HCT116 (cell line): Measurements from ENCODE around the gene AKR1A1. TPM values are rescaled to one million over a fixed set of nuclear protein-coding genes. Genes with fewer than 3 reads are reported as not detected.

Experiments used
- ATAC-seq: fragments of 200-7000 bp; cut with Tn5 transposase; 2 replicates; pipeline ENCODE4 v1.9.1; 2020; ENCODE audit warnings: mild to moderate bottlenecking, moderate library complexity
- BruUV-seq: library from RNA; stranded (reverse); fragments of 400-500 nt; replicated peaks from 2 replicates; lab custom pipeline; 2021; lab: Mats Ljungman, UMichigan
- CTCF ChIA-PET: fragments of 300-600 bp; sonication (Branson Sonifier 250); formaldehyde crosslinking; loops from one replicate; lab custom pipeline; 2021; ENCODE audit warnings: antibody characterized with exemption; lab: Charles Lee
- POLR2A ChIA-PET: fragments of 300-600, 350-600 bp; sonication (Branson Sonifier 250); formaldehyde crosslinking; loops from one replicate; lab custom pipeline; 2021; ENCODE audit warnings: antibody characterized with exemption; lab: Charles Lee
- RAD21 ChIA-PET, 2 experiments: fragments of 300-600 bp; sonication (Branson Sonifier 250); formaldehyde crosslinking; loops; one replicate each; lab custom pipeline; 2023; ENCODE audit warnings: low total read pairs in 2 of 2; ENCODE audit not compliant: uncharacterized antibody in 2 of 2, unreplicated experiment in 2 of 2, low non-redundant PET in 1 of 2; lab: Charles Lee
- DNase-seq: peaks from one replicate; pipeline ENCODE4 v3.0.0-alpha.2; 2010; ENCODE audit warnings: low read depth, low spot score
- H2AFZ ChIP-seq: fragments of 200-600 bp; shearing (Covaris generic), sonication (generic); 2 replicates; pipeline ENCODE4 v1.6.1; 2017; ENCODE audit warnings: low read depth, mixed run types, mixed read lengths, antibody characterized with exemption, low read length; ENCODE audit not compliant: poor library complexity, severe bottlenecking
- H3K27ac ChIP-seq: 2 replicates; pipeline ENCODE4 v1.5.1; 2012; ENCODE audit warnings: low read depth, low read length
- H3K27me3 ChIP-seq: fragments of 200-600 bp; sonication (generic); 2 replicates; pipeline ENCODE4 v1.6.1; 2016; ENCODE audit warnings: mixed run types, low read length, mixed read lengths; ENCODE audit not compliant: insufficient read depth
- H3K36me3 ChIP-seq, 2 experiments: fragments of 200-500 bp in 1 of 2; fragments of 200-600 bp in 1 of 2; sonication (Bioruptor generic) in 1 of 2; sonication (generic) in 1 of 2; 2 replicates each; pipeline versions ENCODE4 v1.5.1 to v1.6.1; 2014 to 2016; ENCODE audit warnings: low read length in 2 of 2, inconsistent platforms in 1 of 2, mixed read lengths in 1 of 2, mixed run types in 1 of 2; ENCODE audit not compliant: insufficient read depth in 2 of 2, control insufficient read depth in 1 of 2
- H3K4me1 ChIP-seq, 2 experiments: fragments of 200-600 bp in 1 of 2; sonication (generic) in 1 of 2; 2 replicates each; pipeline versions ENCODE4 v1.5.1 to v1.6.1; 2012 to 2017; ENCODE audit warnings: low read length in 2 of 2, inconsistent platforms in 1 of 2, mild to moderate bottlenecking in 1 of 2, mixed read lengths in 1 of 2, mixed run types in 1 of 2, moderate library complexity in 1 of 2; ENCODE audit not compliant: insufficient read depth in 2 of 2, control insufficient read depth in 1 of 2
- H3K4me2 ChIP-seq: fragments of 200-600 bp; sonication (generic); 2 replicates; pipeline ENCODE4 v1.6.1; 2017; ENCODE audit warnings: mixed run types, low read length, mixed read lengths
- H3K4me3 ChIP-seq, 2 experiments: fragments of 200-600 bp in 1 of 2; sonication (generic) in 1 of 2; replicated peaks in 1 of 2; 2 replicates each; pipeline ENCODE4 v1.5.1; 2011 to 2016; ENCODE audit warnings: low read length in 2 of 2, control low read depth in 1 of 2, low read depth in 1 of 2, mild to moderate bottlenecking in 1 of 2, mixed read lengths in 1 of 2, mixed run types in 1 of 2
- H3K79me2 ChIP-seq: fragments of 200-600 bp; sonication (generic); 2 replicates; pipeline ENCODE4 v1.6.1; 2017; ENCODE audit warnings: mild to moderate bottlenecking, mixed run types, low read length, moderate library complexity, mixed read lengths; ENCODE audit not compliant: insufficient read depth
- H3K9ac ChIP-seq: fragments of 200-600 bp; sonication (generic); 2 replicates; pipeline ENCODE4 v1.6.1; 2016; ENCODE audit warnings: low read length, mixed read lengths
- H3K9me2 ChIP-seq: fragments of 200-600 bp; sonication (generic), shearing (Covaris generic); 2 replicates; pipeline ENCODE4 v1.6.1; 2017; ENCODE audit warnings: mixed run types, mild to moderate bottlenecking, moderate library complexity; ENCODE audit not compliant: insufficient read depth
- H3K9me3 ChIP-seq, 2 experiments: fragments of 200-500 bp in 1 of 2; fragments of 200-600 bp in 1 of 2; sonication (Bioruptor generic) in 1 of 2; sonication (generic) in 1 of 2; 2 replicates each; pipeline ENCODE4 v1.6.1; 2014 to 2017; ENCODE audit warnings: low read length in 2 of 2, mixed read lengths in 2 of 2, inconsistent platforms in 1 of 2, low read depth in 1 of 2, mild to moderate bottlenecking in 1 of 2, mixed run types in 1 of 2, moderate library complexity in 1 of 2; ENCODE audit not compliant: control insufficient read depth in 1 of 2, insufficient read depth in 1 of 2
- H4K20me1 ChIP-seq: fragments of 200-600 bp; sonication (generic), shearing (Covaris generic); 2 replicates; pipeline ENCODE4 v1.6.1; 2017; ENCODE audit warnings: mixed run types, mild to moderate bottlenecking, moderate library complexity; ENCODE audit not compliant: insufficient read depth
- CBX3 ChIP-seq: IDR thresholded peaks from 2 replicates; pipeline ENCODE4 v1.6.1; 2012; ENCODE audit warnings: low read depth
- CEBPB ChIP-seq: IDR thresholded peaks from 2 replicates; pipeline ENCODE4 v1.6.1; 2012; ENCODE audit warnings: low read depth
- EGR1 ChIP-seq: IDR thresholded peaks from 2 replicates; pipeline ENCODE4 v1.6.1; 2012; ENCODE audit warnings: low read depth
- ELF1 ChIP-seq: IDR thresholded peaks from 2 replicates; pipeline ENCODE4 v1.6.1; 2012; ENCODE audit warnings: low read depth, borderline replicate concordance
- EZH2 ChIP-seq: fragments of 200-600 bp; sonication (generic); IDR thresholded peaks from 2 replicates; pipeline ENCODE4 v1.6.1; 2017; ENCODE audit warnings: antibody characterized with exemption, mixed run types
- EZH2phosphoT487 ChIP-seq: fragments of 200-600 bp; IDR thresholded peaks from 2 replicates; pipeline ENCODE4 v1.6.1; 2018; ENCODE audit warnings: antibody characterized with exemption, borderline replicate concordance
- FOSL1 ChIP-seq: IDR thresholded peaks from 2 replicates; pipeline ENCODE4 v1.6.1; 2012; ENCODE audit warnings: low read depth
- JUND ChIP-seq: IDR thresholded peaks from 2 replicates; pipeline ENCODE4 v1.6.1; 2012
- POLR2A ChIP-seq: IDR thresholded peaks from 2 replicates; pipeline ENCODE4 v1.7.0; 2011; ENCODE audit warnings: borderline replicate concordance; ENCODE audit not compliant: insufficient read depth, insufficient read length; ENCODE audit errors: extremely low read depth
- POLR2AphosphoS5 ChIP-seq: IDR thresholded peaks from 2 replicates; pipeline ENCODE4 v1.6.1; 2011; ENCODE audit warnings: mild to moderate bottlenecking, low read depth, low read length, moderate library complexity
- RAD21 ChIP-seq: IDR thresholded peaks from 2 replicates; pipeline ENCODE4 v1.6.1; 2012; ENCODE audit warnings: low read depth, mild to moderate bottlenecking
- SIN3A ChIP-seq: IDR thresholded peaks from 2 replicates; pipeline ENCODE4 v1.6.1; 2012; ENCODE audit warnings: low read depth
- SP1 ChIP-seq: IDR thresholded peaks from 2 replicates; pipeline ENCODE4 v1.6.1; 2012; ENCODE audit warnings: low read depth
- TCF7L2 ChIP-seq: IDR thresholded peaks from 2 replicates; pipeline ENCODE4 v1.7.0; 2011; ENCODE audit warnings: borderline replicate concordance, inconsistent platforms; ENCODE audit not compliant: insufficient read depth, insufficient read length; ENCODE audit errors: extremely low read depth
- YY1 ChIP-seq: IDR thresholded peaks from 2 replicates; pipeline ENCODE4 v1.6.1; 2011; ENCODE audit warnings: low read length, low read depth, moderate library complexity, mild to moderate bottlenecking; ENCODE audit not compliant: insufficient replicate concordance; ENCODE audit errors: extremely low read depth
- ZFX ChIP-seq: fragments of 450-650 bp; IDR thresholded peaks from 2 replicates; pipeline ENCODE4 v1.6.1; 2017
- ZNF274 ChIP-seq: fragments of 200-500 bp; sonication (Bioruptor generic); IDR thresholded peaks from 2 replicates; pipeline ENCODE4 v1.6.1; 2014; ENCODE audit warnings: mild to moderate bottlenecking, low read depth, low read length, inconsistent platforms
- intact Hi-C: fragments of 100-400 bp; cut with micrococcal nuclease; formaldehyde crosslinking; loops from 2 replicates; pipeline ENCODE4 v1.10.0; 2022
- total RNA-seq: library from RNA; stranded (reverse); gene quantifications from one replicate; pipeline ENCODE4 v1.2.1, GENCODE V29; 2021; ENCODE audit not compliant: unreplicated experiment
- TF ChIP-seq, protein P1 (sequence below): IDR thresholded peaks from 2 replicates; pipeline ENCODE4 v1.6.1; 2012; ENCODE audit warnings: low read depth
- TF ChIP-seq, protein P2 (sequence below): IDR thresholded peaks from 2 replicates; pipeline ENCODE4 v1.6.1; 2012
- TF ChIP-seq, protein P3 (sequence below), 3 experiments: fragments of 200-600 bp in 1 of 3; sonication (generic) in 1 of 3; IDR thresholded peaks in 2 of 3; conservative IDR thresholded peaks in 1 of 3; 2 replicates each; pipeline ENCODE4 v1.5.1; 2012 to 2017; ENCODE audit warnings: low read depth in 2 of 3, low read length in 2 of 3, antibody characterized with exemption in 1 of 3, borderline replicate concordance in 1 of 3, control low read depth in 1 of 3, mild to moderate bottlenecking in 1 of 3, mixed read lengths in 1 of 3, mixed run types in 1 of 3, moderate library complexity in 1 of 3; ENCODE audit not compliant: insufficient read depth in 1 of 3

AKR1A1 gene
- total RNA-seq, 1 experiment from 2014 or later, result 199 TPM

DNA sequence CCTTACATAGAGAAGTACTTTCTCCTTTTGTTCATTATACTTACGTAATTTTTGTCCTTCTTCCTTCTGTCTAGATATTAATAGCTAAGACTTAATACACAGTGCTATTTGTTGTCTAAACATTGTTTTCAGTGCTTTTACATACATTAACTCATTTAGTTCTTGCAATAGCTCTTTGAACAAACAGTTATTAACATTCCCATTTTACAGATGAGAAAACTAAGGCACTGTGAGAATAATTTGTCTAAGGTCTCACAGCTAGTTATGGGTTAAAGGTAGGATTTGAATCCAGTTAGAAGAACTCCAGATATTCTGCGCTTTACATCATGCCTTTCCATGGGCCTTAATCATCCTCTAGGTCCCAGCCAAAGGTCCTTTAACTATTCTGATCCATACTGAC is 53.6 kb downstream of the AKR1A1 start:
- ChIA-PET POLR2A (no interaction called here), RAD21 (no interaction called here), CTCF (no interaction called here)
- no peaks in the 10 kb centered on the region for H3K9me2 ChIP-seq
- TF ChIP-seq ELF1 (no peak), POLR2AphosphoS5 (no peak), FOSL1 (no peak), JUND (no peak), RAD21 (no peak), SIN3A (no peak), POLR2A (no peak), SP1 (no peak), EZH2 (no peak), TCF7L2 (no peak), YY1 (no peak), EZH2phosphoT487 (no peak), CBX3 (no peak), EGR1 (no peak), CEBPB (no peak), ZFX (no peak), ZNF274 (no peak)
- TF ChIP-seq, protein P1, sequence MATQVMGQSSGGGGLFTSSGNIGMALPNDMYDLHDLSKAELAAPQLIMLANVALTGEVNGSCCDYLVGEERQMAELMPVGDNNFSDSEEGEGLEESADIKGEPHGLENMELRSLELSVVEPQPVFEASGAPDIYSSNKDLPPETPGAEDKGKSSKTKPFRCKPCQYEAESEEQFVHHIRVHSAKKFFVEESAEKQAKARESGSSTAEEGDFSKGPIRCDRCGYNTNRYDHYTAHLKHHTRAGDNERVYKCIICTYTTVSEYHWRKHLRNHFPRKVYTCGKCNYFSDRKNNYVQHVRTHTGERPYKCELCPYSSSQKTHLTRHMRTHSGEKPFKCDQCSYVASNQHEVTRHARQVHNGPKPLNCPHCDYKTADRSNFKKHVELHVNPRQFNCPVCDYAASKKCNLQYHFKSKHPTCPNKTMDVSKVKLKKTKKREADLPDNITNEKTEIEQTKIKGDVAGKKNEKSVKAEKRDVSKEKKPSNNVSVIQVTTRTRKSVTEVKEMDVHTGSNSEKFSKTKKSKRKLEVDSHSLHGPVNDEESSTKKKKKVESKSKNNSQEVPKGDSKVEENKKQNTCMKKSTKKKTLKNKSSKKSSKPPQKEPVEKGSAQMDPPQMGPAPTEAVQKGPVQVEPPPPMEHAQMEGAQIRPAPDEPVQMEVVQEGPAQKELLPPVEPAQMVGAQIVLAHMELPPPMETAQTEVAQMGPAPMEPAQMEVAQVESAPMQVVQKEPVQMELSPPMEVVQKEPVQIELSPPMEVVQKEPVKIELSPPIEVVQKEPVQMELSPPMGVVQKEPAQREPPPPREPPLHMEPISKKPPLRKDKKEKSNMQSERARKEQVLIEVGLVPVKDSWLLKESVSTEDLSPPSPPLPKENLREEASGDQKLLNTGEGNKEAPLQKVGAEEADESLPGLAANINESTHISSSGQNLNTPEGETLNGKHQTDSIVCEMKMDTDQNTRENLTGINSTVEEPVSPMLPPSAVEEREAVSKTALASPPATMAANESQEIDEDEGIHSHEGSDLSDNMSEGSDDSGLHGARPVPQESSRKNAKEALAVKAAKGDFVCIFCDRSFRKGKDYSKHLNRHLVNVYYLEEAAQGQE, result no peak
- TF ChIP-seq, protein P2, sequence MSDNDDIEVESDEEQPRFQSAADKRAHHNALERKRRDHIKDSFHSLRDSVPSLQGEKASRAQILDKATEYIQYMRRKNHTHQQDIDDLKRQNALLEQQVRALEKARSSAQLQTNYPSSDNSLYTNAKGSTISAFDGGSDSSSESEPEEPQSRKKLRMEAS, result no peak
- TF ChIP-seq, protein P3, sequence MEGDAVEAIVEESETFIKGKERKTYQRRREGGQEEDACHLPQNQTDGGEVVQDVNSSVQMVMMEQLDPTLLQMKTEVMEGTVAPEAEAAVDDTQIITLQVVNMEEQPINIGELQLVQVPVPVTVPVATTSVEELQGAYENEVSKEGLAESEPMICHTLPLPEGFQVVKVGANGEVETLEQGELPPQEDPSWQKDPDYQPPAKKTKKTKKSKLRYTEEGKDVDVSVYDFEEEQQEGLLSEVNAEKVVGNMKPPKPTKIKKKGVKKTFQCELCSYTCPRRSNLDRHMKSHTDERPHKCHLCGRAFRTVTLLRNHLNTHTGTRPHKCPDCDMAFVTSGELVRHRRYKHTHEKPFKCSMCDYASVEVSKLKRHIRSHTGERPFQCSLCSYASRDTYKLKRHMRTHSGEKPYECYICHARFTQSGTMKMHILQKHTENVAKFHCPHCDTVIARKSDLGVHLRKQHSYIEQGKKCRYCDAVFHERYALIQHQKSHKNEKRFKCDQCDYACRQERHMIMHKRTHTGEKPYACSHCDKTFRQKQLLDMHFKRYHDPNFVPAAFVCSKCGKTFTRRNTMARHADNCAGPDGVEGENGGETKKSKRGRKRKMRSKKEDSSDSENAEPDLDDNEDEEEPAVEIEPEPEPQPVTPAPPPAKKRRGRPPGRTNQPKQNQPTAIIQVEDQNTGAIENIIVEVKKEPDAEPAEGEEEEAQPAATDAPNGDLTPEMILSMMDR (IDR thresholded peaks at IDR 0.05 in 2 of 3, conservative IDR thresholded peaks at IDR 0.05 in 1 of 3; ENCODE audit: borderline replicate concordance in 1 of 3, insufficient read depth in 1 of 3, low read depth in 2 of 3, low read length in 2 of 3), result no peak
- H3K4me2 ChIP-seq, result no peak overlapping the region
- no peaks in the 10 kb centered on the region for H3K9me3 ChIP-seq
- H3K36me3 ChIP-seq, result peaks cover 31 to 49% of the 10 kb centered on the region in 2 experiments
- no peak overlapping the region for H3K4me3 ChIP-seq
- peaks cover 16 to 28% of the 10 kb centered on the region in 2 experiments for H3K4me1 ChIP-seq
- DNase-seq, result no peak
- intact Hi-C loops, result no loop called here
- H3K27me3 ChIP-seq, result no peaks in the 10 kb centered on the region
- H3K9ac ChIP-seq, result no peak overlapping the region
- peaks cover 96% of the 10 kb centered on the region for H3K79me2 ChIP-seq
- H2AFZ ChIP-seq, result no peak overlapping the region
- no peak for ATAC-seq
- H4K20me1 ChIP-seq, result peaks cover 33% of the 10 kb centered on the region; the same call in 1 of the 2 replicates
- no TSS peak for BruUV-seq
- H3K27ac ChIP-seq, result no peak overlapping the region
